Activated CD4-positive, alpha-beta T cell treated with anti-CD3 and anti-CD28 coated beads, Interleukin-2, amount 50 U/mL, for 4 hours (primary cell): ENCODE results near the gene MTNR1A.

Source experiments
- DNase-seq, 2 experiments: peaks; one replicate each; pipeline ENCODE4 v3.0.0-alpha.2; 2020

The MTNR1A gene

GRCh38 chr4:186485561-186486062 lies 69.8 kb downstream of the MTNR1A start:
- no peak for DNase-seq

GRCh38 chr4:186485150-186485549 lies 70.2 kb downstream of the MTNR1A start:
- no peak for DNase-seq

- DNase-seq = no peak
Measured at GRCh38 chr4:186483656-186484055, 71.7 kb downstream of the MTNR1A start.
